NB4 (cell line): ENCODE results near the gene GOSR2.

ENCODE experiments used
- CTCF ChIP-seq: IDR thresholded peaks from one replicate; pipeline ENCODE4 v1.5.1; 2012; ENCODE audit warnings: low read depth, low read length
- MAX ChIP-seq: IDR thresholded peaks from 2 replicates; pipeline ENCODE4 v1.6.1; 2011; ENCODE audit warnings: low read depth, low read length
- MYC ChIP-seq: IDR thresholded peaks from 2 replicates; pipeline ENCODE4 v1.6.1; 2011; ENCODE audit warnings: low read depth, low read length
- POLR2A ChIP-seq: IDR thresholded peaks from 2 replicates; pipeline ENCODE4 v1.6.1; 2011; ENCODE audit warnings: mild to moderate bottlenecking; ENCODE audit not compliant: insufficient read length; ENCODE audit errors: extremely low read depth

GRCh38 chr17:46963571-46963970 is 40.6 kb downstream of the GOSR2 start:
- TF ChIP-seq POLR2A (no peak), CTCF (no peak), MAX (no peak), MYC (no peak)
